Activated CD8-positive, alpha-beta T cell treated with anti-CD3 and anti-CD28 coated beads for 36 hours (primary cell): Measurements from ENCODE around the gene MTFR1L. TPM values are rescaled to one million over a fixed set of nuclear protein-coding genes. Genes with fewer than 3 reads are reported as not detected.

ENCODE experiments used
- ATAC-seq: fragments of 200-7000 bp; cut with Tn5 transposase; one replicate; pipeline ENCODE4 v1.10.0; 2021; ENCODE audit warnings: mild to moderate bottlenecking, moderate library complexity
- CTCF ChIA-PET: fragments of 350-600 bp; sonication (Branson Sonifier 250); formaldehyde crosslinking; loops from one replicate; lab custom pipeline; 2021; ENCODE audit warnings: antibody characterized with exemption; lab: Charles Lee
- POLR2A ChIA-PET: fragments of 350-600 bp; sonication (Branson Sonifier 250); formaldehyde crosslinking; loops from one replicate; lab custom pipeline; 2021; ENCODE audit warnings: antibody characterized with exemption; lab: Charles Lee
- DNase-seq: peaks from one replicate; pipeline ENCODE4 v3.0.0-alpha.2; 2020
- H3K27ac Mint-ChIP-seq: one replicate; pipeline ENCODE4 v1.8.0; 2021; ENCODE audit warnings: mild to moderate bottlenecking, mixed read lengths
- H3K27me3 Mint-ChIP-seq: one replicate; pipeline ENCODE4 v1.8.0; 2021; ENCODE audit warnings: mixed read lengths
- H3K36me3 Mint-ChIP-seq: one replicate; pipeline ENCODE4 v1.8.0; 2021; ENCODE audit warnings: low read depth, mixed read lengths
- H3K4me1 Mint-ChIP-seq: one replicate; pipeline ENCODE4 v1.8.0; 2021; ENCODE audit warnings: low read depth, mixed read lengths
- H3K4me3 Mint-ChIP-seq: one replicate; pipeline ENCODE4 v1.8.0; 2021; ENCODE audit warnings: mild to moderate bottlenecking, moderate library complexity, mixed read lengths
- H3K9me3 Mint-ChIP-seq: one replicate; pipeline ENCODE4 v1.8.0; 2021; ENCODE audit warnings: mixed read lengths
- intact Hi-C: fragments of 100-400 bp; cut with micrococcal nuclease; formaldehyde crosslinking; loops from one replicate; pipeline ENCODE4 v1.10.0; 2022
- total RNA-seq, 2 experiments: library from RNA; stranded (reverse); gene quantifications; one replicate each; pipeline ENCODE4 v1.2.3, GENCODE V29; 2021
- TF ChIP-seq, protein P1 (sequence below): fragments of 200-600 bp; IDR thresholded peaks from one replicate; pipeline ENCODE4 v1.8.0; 2022; ENCODE audit warnings: antibody characterized with exemption, mild to moderate bottlenecking

The MTFR1L gene
- total RNA-seq, 2 experiments from 2014 or later, result 25.6 to 27.4 TPM

DNA sequence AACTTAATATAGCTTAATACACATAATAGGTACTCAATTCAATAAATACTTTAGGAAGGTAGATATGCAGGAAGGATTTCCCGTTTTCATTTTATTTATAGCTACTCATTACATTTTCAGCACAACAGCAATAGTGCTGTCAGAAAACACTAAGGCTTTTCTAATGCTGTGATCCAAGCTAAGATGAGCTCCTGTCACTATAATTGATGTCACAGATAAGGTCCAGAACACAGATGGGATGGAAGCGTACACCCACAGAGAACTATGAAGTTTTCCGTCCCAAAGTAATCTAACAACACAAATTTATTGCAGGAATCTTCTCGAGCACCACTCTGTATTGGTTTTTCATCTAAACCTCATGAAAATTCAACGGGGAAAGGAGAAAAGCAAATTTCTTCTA is 25.9 kb downstream of the MTFR1L start:
- DNase-seq (no peak), ATAC-seq (no peak)
- ChIA-PET POLR2A (interaction anchor here (0.7 to 1.1 kb wide), 2 partner anchors 8 to 15 kb away, joined by 3 read pairs; no protein-coding TSS in a partner anchor), CTCF (interaction anchor here (1.9 kb wide), 1 partner anchor 50 kb away, joined by 6 read pairs; no protein-coding TSS in a partner anchor)
- no peaks in the 10 kb centered on the region for H3K9me3 Mint-ChIP-seq
- no peaks in the 10 kb centered on the region for H3K36me3 Mint-ChIP-seq
- H3K27me3 Mint-ChIP-seq, result no peaks in the 10 kb centered on the region
- no peak overlapping the region for H3K4me3 Mint-ChIP-seq
- intact Hi-C loops, result no loop called here
- H3K27ac Mint-ChIP-seq, result no peak overlapping the region
- TF ChIP-seq, protein P1, sequence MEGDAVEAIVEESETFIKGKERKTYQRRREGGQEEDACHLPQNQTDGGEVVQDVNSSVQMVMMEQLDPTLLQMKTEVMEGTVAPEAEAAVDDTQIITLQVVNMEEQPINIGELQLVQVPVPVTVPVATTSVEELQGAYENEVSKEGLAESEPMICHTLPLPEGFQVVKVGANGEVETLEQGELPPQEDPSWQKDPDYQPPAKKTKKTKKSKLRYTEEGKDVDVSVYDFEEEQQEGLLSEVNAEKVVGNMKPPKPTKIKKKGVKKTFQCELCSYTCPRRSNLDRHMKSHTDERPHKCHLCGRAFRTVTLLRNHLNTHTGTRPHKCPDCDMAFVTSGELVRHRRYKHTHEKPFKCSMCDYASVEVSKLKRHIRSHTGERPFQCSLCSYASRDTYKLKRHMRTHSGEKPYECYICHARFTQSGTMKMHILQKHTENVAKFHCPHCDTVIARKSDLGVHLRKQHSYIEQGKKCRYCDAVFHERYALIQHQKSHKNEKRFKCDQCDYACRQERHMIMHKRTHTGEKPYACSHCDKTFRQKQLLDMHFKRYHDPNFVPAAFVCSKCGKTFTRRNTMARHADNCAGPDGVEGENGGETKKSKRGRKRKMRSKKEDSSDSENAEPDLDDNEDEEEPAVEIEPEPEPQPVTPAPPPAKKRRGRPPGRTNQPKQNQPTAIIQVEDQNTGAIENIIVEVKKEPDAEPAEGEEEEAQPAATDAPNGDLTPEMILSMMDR, result no peak
- H3K4me1 Mint-ChIP-seq, result no peaks in the 10 kb centered on the region

DNA sequence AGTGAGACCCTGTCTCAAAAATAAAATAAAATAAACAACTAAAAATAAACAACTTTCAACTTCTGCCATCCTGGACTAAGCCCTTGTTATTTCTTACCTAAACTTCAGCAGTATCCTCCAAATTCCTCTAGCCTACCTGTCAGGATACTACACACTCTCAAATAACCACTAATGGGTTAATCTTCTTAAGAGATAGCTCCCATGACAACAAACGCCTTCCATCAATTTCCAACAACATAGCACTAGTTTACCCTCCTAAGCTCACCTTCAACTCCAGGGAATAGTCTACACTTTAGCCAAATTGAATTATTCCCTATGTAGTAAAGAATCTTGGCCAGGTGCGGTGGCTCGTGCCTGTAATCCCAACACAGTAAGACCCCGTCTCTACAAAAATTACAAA is 28.2 kb downstream of the MTFR1L start:
- TF ChIP-seq, protein P1, result no peak
- POLR2A ChIA-PET, result interaction anchor here (0.6 kb wide), 1 partner anchor 17 kb away, joined by 3 read pairs; no protein-coding TSS in a partner anchor
- Mint-ChIP-seq H3K4me1 (no peaks in the 10 kb centered on the region), H3K9me3 (no peaks in the 10 kb centered on the region), H3K36me3 (peaks cover 2% of the 10 kb centered on the region), H3K4me3 (no peak overlapping the region), H3K27ac (no peak overlapping the region), H3K27me3 (no peaks in the 10 kb centered on the region)
- no peak for ATAC-seq
- CTCF ChIA-PET, result no interaction called here
- DNase-seq, result no peak
- intact Hi-C loops, result no loop called here

DNA sequence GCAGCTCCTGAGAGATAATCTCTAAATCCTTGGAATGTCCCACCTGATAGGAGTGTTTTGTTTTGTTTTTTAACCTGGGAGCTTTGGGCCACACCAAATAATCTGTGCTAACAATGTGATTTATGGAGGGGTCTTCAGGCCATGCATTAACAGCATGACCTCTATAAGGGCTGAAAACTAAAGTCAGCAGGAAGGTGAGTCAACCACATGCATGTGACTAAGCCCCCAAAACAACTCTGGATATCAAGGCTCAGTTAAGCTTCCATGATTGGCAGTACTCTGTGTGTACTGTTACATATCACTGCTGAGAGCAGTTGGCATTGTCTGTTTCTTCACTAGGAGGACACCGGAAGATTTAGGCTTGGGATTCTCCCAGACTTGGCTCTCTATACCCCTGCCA is 28.8 kb downstream of the MTFR1L start:
- ChIA-PET CTCF (interaction anchor here (1.0 kb wide), 1 partner anchor 41 kb away, joined by 3 read pairs; no protein-coding TSS in a partner anchor), POLR2A (interaction anchor here (0.6 to 0.8 kb wide), 2 partner anchors 17 to 43 kb away, joined by 3 read pairs; no protein-coding TSS in a partner anchor)
- no peak overlapping the region for H3K27ac Mint-ChIP-seq
- no peak for DNase-seq
- H3K9me3 Mint-ChIP-seq, result no peaks in the 10 kb centered on the region
- no peaks in the 10 kb centered on the region for H3K27me3 Mint-ChIP-seq
- TF ChIP-seq, protein P1, result no peak
- no peak for ATAC-seq
- intact Hi-C loops, result no loop called here
- H3K36me3 Mint-ChIP-seq, result peaks cover 2% of the 10 kb centered on the region
- no peak overlapping the region for H3K4me3 Mint-ChIP-seq
- no peaks in the 10 kb centered on the region for H3K4me1 Mint-ChIP-seq

DNA sequence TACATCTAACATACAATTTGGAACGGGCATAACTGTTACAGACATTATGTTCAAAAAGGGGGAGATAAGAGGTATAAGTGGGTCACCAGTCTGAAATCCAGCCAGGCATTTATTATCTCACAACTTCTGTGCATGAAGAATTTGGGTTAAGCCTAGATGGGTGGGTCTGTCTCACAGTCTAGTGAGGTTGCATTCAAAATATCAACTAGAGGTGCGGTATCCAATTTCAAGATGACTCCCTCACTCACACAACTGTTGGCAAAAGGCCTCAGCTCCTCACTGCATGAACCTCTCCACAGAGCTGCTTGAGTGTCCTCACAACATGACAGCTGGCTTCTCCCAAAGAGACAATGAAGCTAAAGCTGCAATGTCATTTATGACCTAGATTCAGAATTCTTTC is 34.8 kb downstream of the MTFR1L start:
- CTCF ChIA-PET, result no interaction called here
- H3K4me3 Mint-ChIP-seq, result no peak overlapping the region
- peaks cover 3% of the 10 kb centered on the region for H3K36me3 Mint-ChIP-seq
- peaks cover 9% of the 10 kb centered on the region for H3K4me1 Mint-ChIP-seq
- H3K9me3 Mint-ChIP-seq, result no peaks in the 10 kb centered on the region
- TF ChIP-seq, protein P1, result no peak
- DNase-seq (no peak), ATAC-seq (no peak)
- POLR2A ChIA-PET, result interaction anchor here (0.7 to 1.1 kb wide), 2 partner anchors 33 to 214 kb away, joined by 3 read pairs; no protein-coding TSS in a partner anchor
- intact Hi-C loops, result no loop called here
- H3K27me3 Mint-ChIP-seq, result no peaks in the 10 kb centered on the region
- H3K27ac Mint-ChIP-seq, result no peak overlapping the region

DNA sequence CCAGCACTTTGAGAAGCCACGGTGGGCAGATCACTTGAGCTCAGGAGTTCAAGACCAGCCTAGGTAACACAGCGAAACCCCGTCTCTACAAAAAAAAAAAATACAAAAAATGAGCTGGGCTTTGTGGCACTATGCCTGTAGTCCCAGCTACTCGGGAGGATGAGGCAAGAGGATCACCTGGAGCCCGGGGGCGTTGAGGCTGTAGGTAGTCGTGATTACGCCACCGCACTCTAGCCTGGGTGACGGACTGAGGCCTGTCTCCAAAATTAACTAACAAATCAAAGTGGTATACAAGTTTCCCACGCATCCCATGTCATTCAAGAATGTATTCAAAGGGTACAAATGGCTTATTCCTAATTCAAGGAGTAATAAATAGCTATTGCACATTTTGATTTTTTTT is 37.1 kb downstream of the MTFR1L start:
- Mint-ChIP-seq H3K9me3 (no peaks in the 10 kb centered on the region), H3K27ac (no peak overlapping the region), H3K36me3 (peaks cover 4% of the 10 kb centered on the region), H3K4me3 (no peak overlapping the region), H3K4me1 (peaks cover 19% of the 10 kb centered on the region), H3K27me3 (no peaks in the 10 kb centered on the region)
- intact Hi-C loops, result no loop called here
- ATAC-seq, result no peak
- TF ChIP-seq, protein P1, result no peak
- ChIA-PET CTCF (no interaction called here), POLR2A (no interaction called here)
- no peak for DNase-seq
